ENCODE measurements around the gene ZNF549.

DNA sequence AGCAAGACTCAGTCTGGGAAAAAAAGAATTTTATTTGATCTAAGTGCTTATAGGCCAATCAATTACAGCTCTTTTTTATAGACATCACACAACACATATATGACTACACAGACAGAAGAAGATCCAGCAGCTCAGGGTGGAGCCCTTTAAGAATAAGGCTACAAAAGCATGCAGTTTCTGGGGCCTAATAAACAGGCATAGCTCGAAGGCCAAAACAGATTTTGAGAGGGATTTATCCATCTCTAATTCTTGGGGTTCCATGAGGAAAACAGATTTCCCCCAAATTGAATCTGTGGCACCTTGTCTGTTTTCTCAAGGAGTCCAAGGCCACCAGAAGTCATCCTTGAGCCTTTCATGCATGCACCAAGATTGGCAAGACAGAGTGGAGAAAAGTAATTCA, 36.4 kb downstream of the ZNF549 start:
- TF ChIP-seq YY1 (IDR thresholded peaks at IDR 0.05; ENCODE audit: insufficient read depth, insufficient read length): no peak
- TF ChIP-seq ZNF274 (IDR thresholded peaks at IDR 0.05; ENCODE audit: low read depth, low read length): no peak
